OCI-LY3 (cell line): Measurements from ENCODE around the gene PRR36.

Source experiments
- EZH2phosphoT487 ChIP-seq: fragments of 200-600 bp; shearing (Covaris generic); IDR thresholded peaks from 2 replicates; pipeline ENCODE4 v1.6.1; 2018; ENCODE audit warnings: antibody characterized with exemption, mixed run types, low read depth
- TF ChIP-seq, protein P1 (sequence below): fragments of 200-600, 300-600 bp; sonication (generic); IDR thresholded peaks from 2 replicates; pipeline ENCODE4 v1.5.1; 2014; ENCODE audit warnings: antibody characterized with exemption, low read length, low read depth

DNA sequence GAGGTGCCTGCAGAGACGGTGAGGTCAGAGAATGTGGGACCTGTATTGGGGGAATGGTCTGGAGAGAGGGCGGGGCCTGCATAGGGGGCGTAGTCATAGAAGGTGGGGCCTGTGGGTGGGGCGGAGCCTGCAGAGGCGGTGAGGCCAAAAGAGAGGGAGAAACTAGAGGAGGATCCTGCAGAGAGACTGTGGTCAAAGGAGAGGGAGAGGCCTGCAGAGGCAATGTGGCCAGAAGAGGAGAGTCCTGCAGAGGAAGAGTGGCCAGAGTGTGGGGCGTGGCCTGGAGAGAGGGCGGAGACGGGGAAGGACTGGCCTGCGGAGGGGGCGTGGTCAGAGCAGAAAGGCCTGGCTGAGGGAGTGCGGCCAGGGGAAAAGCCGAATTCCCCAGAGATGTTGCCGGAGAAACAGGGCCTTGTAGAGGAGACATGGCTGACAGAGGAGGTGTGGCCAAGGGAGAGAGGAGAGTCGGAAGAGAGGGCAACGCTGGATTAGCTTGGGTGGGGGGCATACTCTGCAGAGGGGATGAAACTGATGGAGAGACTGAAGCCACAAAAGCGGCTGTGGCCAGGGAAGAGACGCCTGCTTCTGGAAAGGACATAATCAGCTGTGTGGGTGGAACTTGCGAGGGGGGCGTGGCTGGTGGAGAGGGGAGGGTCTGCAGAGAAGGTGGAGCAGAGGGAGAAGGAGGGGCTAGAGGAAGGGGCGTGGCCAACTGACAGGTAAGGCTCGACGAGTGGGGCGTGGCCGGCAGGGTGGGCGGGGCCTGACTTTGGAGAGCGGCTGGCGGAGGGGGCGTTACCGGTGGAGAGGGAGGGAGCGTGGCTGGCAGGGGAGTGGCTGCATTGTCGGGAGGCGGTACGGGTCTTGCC, 2.5 kb downstream of the PRR36 start:
- TF ChIP-seq, protein P1, sequence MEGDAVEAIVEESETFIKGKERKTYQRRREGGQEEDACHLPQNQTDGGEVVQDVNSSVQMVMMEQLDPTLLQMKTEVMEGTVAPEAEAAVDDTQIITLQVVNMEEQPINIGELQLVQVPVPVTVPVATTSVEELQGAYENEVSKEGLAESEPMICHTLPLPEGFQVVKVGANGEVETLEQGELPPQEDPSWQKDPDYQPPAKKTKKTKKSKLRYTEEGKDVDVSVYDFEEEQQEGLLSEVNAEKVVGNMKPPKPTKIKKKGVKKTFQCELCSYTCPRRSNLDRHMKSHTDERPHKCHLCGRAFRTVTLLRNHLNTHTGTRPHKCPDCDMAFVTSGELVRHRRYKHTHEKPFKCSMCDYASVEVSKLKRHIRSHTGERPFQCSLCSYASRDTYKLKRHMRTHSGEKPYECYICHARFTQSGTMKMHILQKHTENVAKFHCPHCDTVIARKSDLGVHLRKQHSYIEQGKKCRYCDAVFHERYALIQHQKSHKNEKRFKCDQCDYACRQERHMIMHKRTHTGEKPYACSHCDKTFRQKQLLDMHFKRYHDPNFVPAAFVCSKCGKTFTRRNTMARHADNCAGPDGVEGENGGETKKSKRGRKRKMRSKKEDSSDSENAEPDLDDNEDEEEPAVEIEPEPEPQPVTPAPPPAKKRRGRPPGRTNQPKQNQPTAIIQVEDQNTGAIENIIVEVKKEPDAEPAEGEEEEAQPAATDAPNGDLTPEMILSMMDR: no peak
- TF ChIP-seq EZH2phosphoT487: no peak
